ENCODE results near the gene CHP2.

DNA sequence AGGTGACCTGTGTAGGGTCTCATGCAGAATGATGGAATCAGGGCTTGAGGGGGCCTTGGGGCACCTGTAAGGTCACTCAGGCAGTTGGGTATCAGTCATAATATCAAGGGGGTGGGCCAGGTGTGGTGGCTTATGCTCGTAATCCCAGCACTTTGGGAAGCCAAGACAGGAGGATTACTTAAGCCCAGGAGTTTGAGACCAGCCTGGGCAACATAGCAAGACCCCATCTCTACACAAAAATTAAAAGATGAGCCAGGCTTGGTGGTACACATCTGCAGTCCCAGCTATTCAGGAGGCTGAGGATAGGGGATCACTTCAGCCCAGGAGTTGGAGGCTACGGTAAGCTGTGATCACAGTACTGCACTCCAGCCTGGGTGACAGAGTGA, 49.3 kb upstream of the CHP2 start:
- TF ChIP-seq, protein P1, sequence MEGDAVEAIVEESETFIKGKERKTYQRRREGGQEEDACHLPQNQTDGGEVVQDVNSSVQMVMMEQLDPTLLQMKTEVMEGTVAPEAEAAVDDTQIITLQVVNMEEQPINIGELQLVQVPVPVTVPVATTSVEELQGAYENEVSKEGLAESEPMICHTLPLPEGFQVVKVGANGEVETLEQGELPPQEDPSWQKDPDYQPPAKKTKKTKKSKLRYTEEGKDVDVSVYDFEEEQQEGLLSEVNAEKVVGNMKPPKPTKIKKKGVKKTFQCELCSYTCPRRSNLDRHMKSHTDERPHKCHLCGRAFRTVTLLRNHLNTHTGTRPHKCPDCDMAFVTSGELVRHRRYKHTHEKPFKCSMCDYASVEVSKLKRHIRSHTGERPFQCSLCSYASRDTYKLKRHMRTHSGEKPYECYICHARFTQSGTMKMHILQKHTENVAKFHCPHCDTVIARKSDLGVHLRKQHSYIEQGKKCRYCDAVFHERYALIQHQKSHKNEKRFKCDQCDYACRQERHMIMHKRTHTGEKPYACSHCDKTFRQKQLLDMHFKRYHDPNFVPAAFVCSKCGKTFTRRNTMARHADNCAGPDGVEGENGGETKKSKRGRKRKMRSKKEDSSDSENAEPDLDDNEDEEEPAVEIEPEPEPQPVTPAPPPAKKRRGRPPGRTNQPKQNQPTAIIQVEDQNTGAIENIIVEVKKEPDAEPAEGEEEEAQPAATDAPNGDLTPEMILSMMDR (IDR thresholded peaks at IDR 0.05; ENCODE audit: low read length), result no peak
- TF ChIP-seq EZH2 (optimal IDR thresholded peaks at IDR 0.05; ENCODE audit: low read depth, low read length), result no peak
